HuH-7 (cell line): Measurements from ENCODE around the gene ADAR.

Source experiments
- DNase-seq: peaks from one replicate; pipeline ENCODE4 v3.0.0; 2011; ENCODE audit warnings: low spot score

ADAR gene

GRCh38 chr1:154557248-154557938 is 50.6 kb downstream of the ADAR start:
- DNase-seq: no peak

DNA sequence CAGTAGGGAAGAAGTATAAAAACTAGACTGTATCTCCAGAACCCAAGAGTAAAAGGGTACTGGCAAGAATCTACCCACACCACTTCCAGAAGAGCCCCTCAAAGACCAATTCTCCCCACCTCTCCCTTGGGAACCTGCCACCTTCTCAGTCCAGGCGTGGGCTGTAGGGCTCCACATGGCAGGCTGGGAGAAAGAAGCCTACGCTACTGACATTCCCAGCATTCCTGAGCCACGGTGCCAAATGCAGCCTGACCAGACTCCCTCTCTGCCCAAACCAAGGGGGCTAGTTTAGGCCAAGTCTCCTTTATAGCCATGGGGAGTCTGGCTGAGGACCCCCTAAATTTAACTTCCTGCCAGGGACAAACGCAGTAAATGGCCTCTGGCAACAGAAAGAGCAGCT is 51.6 kb downstream of the ADAR start:
- DNase-seq: no peak

DNA sequence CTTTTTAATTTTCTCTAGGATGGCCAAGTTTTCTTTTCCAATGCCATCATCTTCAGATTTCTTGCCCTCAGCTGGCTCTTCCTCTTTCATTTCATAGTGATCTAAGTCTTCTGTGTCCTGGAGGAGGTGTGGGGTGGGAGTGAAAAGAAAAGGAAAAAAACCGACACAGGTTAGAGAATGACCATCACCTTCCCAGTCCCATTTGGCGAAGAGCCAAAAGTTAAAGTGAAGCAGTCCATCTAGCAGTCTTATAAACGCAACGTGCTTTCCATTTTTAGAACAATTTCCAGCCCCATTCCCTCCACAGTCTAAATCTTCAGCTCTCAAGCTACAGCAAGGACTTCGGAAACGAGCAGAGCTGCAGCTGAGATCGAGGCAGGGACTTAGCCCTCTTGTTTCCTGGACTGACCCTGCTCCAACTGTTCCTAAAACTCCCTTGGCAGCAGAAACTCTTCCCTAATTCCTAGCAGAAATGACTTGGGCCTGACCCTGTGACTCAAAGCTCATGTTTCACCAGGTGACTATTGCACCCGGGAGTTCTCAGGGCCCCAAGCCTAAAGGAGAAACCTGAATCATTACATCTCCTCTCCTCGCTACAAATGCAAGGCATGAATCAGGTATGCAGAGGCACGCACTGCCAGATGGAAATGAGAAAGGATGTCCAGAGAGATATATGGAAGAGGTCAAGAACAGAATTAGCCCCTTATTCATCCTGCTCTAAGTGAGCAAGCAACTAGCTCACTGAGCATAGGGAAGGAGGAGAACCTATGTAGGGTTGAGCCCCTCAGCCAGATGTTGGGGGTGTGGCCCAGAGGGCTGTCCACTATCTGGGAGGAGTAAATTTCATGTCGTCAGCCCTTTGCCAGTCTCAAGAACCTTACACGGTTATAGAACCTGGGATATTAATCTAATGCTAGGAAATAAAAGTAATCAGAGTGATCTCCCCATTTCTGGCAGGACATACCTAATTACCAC is 54.6 kb downstream of the ADAR start:
- no peak for DNase-seq

DNA sequence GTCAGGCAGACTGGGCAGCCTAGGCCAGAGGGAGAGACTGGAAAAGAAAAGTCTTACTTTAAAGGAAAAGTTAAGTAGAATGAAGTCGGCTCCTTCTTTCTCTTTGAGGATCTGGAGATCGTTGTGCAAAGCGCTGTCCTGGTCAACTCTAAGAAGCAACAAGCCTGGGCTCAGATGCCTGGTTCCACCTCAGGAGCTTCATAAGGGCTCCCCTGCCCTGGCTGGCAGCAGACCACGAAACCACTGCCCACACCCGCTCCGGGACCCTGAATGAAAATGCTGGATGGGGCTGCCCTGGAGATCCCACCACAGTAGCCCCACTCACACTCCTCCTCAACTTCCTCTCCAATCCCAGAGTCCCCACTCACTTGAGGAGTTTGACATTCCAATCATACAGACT is 56.0 kb downstream of the ADAR start:
- no peak for DNase-seq

DNA sequence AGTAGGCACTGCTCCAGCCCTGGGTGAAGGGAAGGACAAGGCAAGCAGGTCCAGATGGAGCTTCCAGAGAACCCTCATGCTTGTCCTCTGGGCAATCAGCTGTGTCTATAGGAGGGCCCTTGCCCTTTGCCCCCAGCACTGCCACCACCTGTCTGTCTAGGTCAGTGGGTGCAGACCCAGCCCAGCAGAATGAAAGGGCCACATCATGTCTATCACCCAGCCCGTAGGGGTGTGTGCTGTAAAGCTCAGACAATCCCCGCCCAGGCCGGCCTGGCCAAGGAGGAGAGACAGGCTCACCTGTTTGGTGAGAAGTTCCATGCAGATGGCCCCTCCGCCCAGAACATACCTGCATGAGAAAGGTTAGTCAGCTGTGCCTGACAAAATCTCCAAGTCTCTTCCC is 56.5 kb downstream of the ADAR start:
- DNase-seq: no peak

DNA sequence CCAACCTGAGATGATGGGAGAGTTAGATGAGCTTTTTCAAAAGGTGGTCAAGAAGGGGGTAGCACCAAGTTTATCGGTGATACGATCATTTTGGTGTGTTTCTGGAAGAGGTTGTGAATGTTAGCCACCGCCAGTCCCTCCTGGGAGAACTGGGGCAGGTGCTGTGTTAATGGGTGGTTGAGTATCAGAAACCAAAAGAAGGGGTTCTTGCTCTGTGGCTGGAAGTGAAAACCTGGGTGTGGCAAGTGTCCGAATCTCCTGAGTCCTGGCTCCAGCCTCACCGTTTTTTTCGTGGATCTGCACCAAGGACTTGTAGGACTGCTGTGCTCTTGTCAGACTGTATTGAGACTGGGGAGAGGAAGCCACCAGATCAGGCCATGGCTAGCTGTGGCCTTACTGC is 57.3 kb downstream of the ADAR start:
- no peak for DNase-seq

DNA sequence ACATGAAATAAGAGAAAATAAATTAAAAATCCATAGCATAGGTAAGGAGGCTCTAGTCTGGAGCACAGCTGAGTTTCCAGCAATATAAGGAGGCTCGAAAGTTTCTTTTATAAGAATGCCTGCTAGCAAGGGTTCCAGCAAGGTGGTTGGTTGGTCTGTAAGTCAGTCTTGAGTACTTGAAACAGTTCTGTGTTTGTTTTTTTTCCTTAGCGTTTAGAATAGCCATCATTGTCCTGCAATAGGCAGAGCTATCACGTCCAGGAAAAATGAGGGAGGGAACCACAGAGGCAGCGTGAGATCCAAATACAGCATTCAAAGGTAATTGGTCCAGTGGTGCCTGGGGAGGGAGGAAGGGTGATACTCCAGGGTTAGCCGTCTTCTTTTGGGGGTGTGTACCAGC is 57.9 kb downstream of the ADAR start:
- DNase-seq: no peak

GRCh38 chr1:154549202-154549770 is 58.7 kb downstream of the ADAR start:
- DNase-seq: no peak

DNA sequence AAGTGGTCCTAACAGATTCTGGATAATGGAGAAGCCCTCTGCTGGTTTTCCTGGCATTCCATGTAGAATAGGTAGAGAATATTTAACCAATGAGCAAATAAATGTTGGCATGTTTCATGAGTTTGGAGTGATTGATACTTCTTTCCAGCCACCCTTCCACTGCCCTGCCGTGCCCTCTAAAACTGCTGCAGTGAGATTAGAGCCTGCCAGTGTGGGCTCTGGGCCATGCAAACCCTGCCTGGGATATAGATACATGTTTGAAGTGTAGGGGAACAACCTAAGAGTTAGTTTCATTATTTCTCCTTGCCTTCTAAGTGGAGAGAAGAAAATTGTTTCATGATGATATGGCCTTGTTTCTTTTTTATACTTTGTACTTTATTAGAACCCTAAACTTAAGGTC is 60.0 kb downstream of the ADAR start:
- no peak for DNase-seq

GRCh38 chr1:154547105-154547732 is 60.8 kb downstream of the ADAR start:
- no peak for DNase-seq

- DNase-seq: peak; percentile 91
These were observed 61.5 kb downstream of the ADAR start for GRCh38 chr1:154546264-154547063.

DNA sequence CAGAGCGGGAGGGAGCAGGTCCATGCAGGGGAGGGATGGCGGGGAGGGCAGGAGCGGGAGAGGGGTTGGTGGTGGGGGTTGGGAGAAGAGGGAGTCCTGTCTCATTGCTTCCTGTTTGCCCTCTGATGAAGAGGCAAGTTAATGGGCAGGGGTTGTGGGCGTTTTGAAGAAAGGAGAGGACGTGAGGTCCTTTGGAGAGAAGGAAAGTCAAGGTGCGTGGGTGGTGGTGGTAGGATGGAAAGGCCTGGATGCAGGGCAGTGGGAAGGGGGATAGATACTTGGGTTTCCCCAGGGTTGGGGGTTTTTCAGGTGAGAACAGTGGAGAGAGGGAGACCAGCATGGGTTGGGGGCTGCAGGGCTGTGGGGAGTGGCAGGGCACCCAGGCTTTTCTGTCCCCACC is 66.8 kb downstream of the ADAR start:
- no peak for DNase-seq

DNA sequence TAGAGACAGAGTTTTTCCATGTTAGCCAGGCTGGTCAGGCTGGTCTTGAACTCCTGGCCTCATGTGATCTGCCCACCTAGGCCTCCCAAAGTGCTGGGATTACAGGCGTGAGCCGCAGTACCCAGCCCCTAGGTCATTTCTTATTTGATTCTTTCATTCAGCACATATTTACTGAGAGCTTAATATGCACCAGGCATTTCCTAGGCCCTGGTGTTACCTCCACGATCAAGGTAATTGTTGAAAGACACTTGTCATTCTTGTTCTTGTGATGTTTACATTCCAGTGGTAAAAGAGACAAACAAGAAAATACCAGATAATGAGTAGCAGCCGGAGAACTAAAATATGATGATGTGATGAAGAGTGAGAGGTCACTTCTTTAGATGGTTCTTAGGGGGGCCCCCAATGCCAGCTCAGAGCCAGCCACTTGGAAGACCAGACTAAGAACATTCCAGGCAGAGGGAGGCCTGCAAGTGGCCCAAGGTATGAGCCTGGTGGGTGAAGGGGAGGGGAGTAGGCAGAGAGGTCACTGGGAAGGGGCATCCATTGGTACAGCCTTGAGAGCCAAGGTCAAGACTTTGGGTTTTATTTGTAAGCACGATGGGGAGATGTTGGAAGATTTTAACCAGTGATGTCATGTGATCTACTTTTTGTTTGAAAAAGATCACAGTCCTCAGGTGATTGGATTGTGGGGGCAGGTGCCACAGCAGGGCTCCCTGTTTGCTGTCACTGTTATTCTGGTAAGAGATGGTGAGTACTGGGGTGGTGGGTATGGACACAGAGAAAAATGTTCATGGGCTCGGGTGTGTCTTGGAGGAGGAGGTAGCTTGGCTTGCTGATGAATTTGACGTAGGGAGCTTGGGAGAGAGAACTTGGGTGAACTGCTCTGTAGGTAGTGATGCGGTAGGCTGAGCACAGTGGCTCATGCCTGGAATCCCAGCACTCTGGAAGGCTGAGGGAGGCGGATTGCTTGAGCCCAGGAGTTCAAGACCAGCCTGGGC is 68.2 kb downstream of the ADAR start:
- no peak for DNase-seq

GRCh38 chr1:154536570-154536969 is 71.4 kb downstream of the ADAR start:
- DNase-seq: no peak

DNA sequence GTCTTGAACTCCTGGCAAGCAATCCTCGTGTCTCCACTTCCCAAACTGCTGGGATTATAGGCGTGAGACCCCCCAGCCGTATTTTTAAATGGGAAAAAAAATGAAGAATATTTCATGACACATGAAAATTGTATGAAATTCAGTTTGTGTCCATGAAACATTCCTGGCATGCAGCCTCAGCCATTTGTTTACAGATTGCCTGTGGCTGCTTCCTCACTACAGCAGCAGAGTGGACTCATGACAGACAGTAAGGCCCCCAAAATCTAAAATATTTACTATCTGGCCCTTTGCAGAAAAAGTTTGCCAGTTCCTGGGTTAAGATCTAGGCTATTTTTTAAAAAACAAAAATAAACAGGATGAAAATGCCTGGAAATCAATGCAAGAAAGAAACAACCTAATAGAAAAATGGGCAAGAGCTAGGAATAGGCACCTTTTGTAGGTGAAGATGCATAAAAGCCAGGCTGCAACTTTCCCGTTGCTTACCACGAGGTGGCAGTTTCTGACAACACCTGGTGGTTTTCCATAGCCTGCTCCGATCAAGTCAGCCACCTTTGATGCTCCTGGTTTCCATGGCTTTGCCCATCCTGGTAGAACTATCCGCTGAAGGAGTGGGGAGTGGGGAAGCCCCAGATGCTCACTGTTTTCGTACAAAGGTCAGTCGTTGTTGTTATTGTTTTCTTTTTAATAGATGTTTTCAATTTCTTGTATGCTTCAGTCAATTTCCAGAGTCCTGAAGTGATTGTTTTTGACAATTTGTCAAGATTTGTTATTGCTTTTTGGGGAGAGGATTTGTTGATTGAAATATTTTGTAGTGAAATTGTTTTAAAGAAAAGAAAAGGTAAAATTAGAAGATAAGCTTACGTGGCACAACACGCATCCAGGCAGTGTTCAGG is 73.8 kb downstream of the ADAR start:
- DNase-seq: peak; percentile 80
